Kidney (tissue), 14 donors: ENCODE data around the gene PA2G4. TPM values are rescaled to one million over a fixed set of nuclear protein-coding genes. Genes with fewer than 3 reads are reported as not detected.

Experiments used
- DNase-seq, 5 donors: peaks; one replicate each; pipeline ENCODE4 v3.0.0-alpha.2; 2013 to 2020
- FAIRE-seq: peaks from 2 replicates; lab custom pipeline; 2012; peaks lifted over from hg19 to GRCh38; lab: Jason Lieb, UNC
- H3K27ac ChIP-seq, 2 donors: one replicate each; pipeline ENCODE4 v1.7.0; 2013; ENCODE audit warnings: low read depth in 2 of 2, low read length in 2 of 2, inconsistent platforms in 1 of 2
- H3K27me3 ChIP-seq: one replicate; pipeline ENCODE4 v1.7.1; 2013; ENCODE audit warnings: low read length, inconsistent platforms; ENCODE audit not compliant: control insufficient read depth, insufficient read depth
- H3K36me3 ChIP-seq, 3 donors: one replicate each; pipeline versions ENCODE4 v1.7.0 to v1.7.1; 2013; ENCODE audit warnings: low read length in 3 of 3, control low read depth in 1 of 3, inconsistent platforms in 1 of 3; ENCODE audit not compliant: insufficient read depth in 3 of 3, control insufficient read depth in 2 of 3
- H3K4me1 ChIP-seq, 3 donors: one replicate each; pipeline versions ENCODE4 v1.7.0 to v1.7.1; 2013; ENCODE audit warnings: low read length in 3 of 3, inconsistent platforms in 1 of 3, low read depth in 1 of 3; ENCODE audit not compliant: control insufficient read depth in 2 of 3, insufficient read depth in 2 of 3
- H3K4me3 ChIP-seq, 3 donors: one replicate each; pipeline versions ENCODE4 v1.7.0 to v1.8.1; 2013; ENCODE audit warnings: low read length in 3 of 3, control low read depth in 1 of 3, inconsistent platforms in 1 of 3
- H3K9ac ChIP-seq, 3 donors: one replicate each; pipeline versions ENCODE4 v1.7.0 to v1.7.1; 2013; ENCODE audit warnings: low read length in 3 of 3, control low read depth in 1 of 3, inconsistent platforms in 1 of 3
- H3K9me3 ChIP-seq, 3 donors: one replicate each; pipeline versions ENCODE4 v1.7.0 to v1.7.1; 2013; ENCODE audit warnings: low read length in 3 of 3, control low read depth in 1 of 3, inconsistent platforms in 1 of 3; ENCODE audit not compliant: control insufficient read depth in 2 of 3, insufficient read depth in 1 of 3
- CTCF ChIP-seq: IDR thresholded peaks from 3 replicates; pipeline ENCODE4 v1.5.1; 2012; ENCODE audit warnings: mild to moderate bottlenecking, moderate library complexity, borderline replicate concordance; ENCODE audit not compliant: insufficient read depth; ENCODE audit errors: extremely low read depth
- intact Hi-C: fragments of 100-400 bp; cut with DNase I; formaldehyde crosslinking; loops from one replicate; pipeline ENCODE4 v1.11.1; 2022
- polyA plus RNA-seq: library from polyadenylated mRNA; stranded (reverse); fragments of 350-450 nt; fragmentation: Illumina TruSeq; extraction: RNeasy Lipid Tissue Mini Kit (QIAGEN cat#74804); gene quantifications from one replicate; pipeline ENCODE4 v1.2.3, GENCODE V29; 2014; ENCODE audit warnings: low read depth, low replicate concordance; ENCODE audit not compliant: insufficient read depth
- total RNA-seq: library from RNA; stranded (reverse); fragmentation: NEBNext Ultra II Directional; extraction: Animal tissue kit (Norgen Biotek cat#: 25700); gene quantifications from one replicate; pipeline ENCODE4 v1.2.1, GENCODE V29; 2021
- donor health status: control.
- donor health status: control.
- donor health status: control.
- donor health status: control.
- donor health status: control.
- donor health status: DM: yes; HTN: yes; CAD: no.
- donor health status: Normal renal cell carcinoma (clear cell type).

Gene PA2G4
- total and polyA plus RNA-seq, 2 donors from 2014 or later = 72.4 to 76.8 TPM

GRCh38 chr12:56086608-56087007 lies 17.8 kb upstream of the PA2G4 start:
- DNase-seq (no peak), FAIRE-seq (no peak)
- Histone ChIP-seq H3K36me3 (peaks cover 0 to 36% (median 18%) of the 10 kb centered on the region in 3 donors), H3K27ac (peak overlapping the region in 1 of 2 donors; percentile 28), H3K9ac (no peak overlapping the region), H3K4me3 (no peak overlapping the region), H3K9me3 (no peaks in the 10 kb centered on the region), H3K27me3 (no peaks in the 10 kb centered on the region), H3K4me1 (peaks cover 0 to 10% (median 9%) of the 10 kb centered on the region in 3 donors)
- TF ChIP-seq CTCF = no peak
- intact Hi-C loops = no loop called here

- H3K9ac ChIP-seq = no peak overlapping the region
- peaks cover 0 to 10% (median 9%) of the 10 kb centered on the region in 3 donors for H3K4me1 ChIP-seq
- peaks cover 0 to 36% (median 19%) of the 10 kb centered on the region in 3 donors for H3K36me3 ChIP-seq
- DNase-seq (peak in 1 of 5 donors; percentile 79), FAIRE-seq (no peak)
- TF ChIP-seq CTCF = no peak
- no peaks in the 10 kb centered on the region for H3K9me3 ChIP-seq
- no peaks in the 10 kb centered on the region for H3K27me3 ChIP-seq
- intact Hi-C loops = no loop called here
- no peak overlapping the region for H3K4me3 ChIP-seq
- peak overlapping the region; percentile 23 to 62 for H3K27ac ChIP-seq
Measured at GRCh38 chr12:56087220-56087619, 17.1 kb upstream of the PA2G4 start.

- Histone ChIP-seq H3K9me3 (no peaks in the 10 kb centered on the region), H3K27ac (no peak overlapping the region), H3K9ac (no peak overlapping the region), H3K36me3 (peaks cover 0 to 69% (median 42%) of the 10 kb centered on the region in 3 donors), H3K27me3 (no peaks in the 10 kb centered on the region), H3K4me3 (no peak overlapping the region), H3K4me1 (no peaks in the 10 kb centered on the region)
- TF ChIP-seq CTCF = no peak
- intact Hi-C loops = no loop called here
- DNase-seq = no peak
- FAIRE-seq = no peak
Measured at GRCh38 chr12:56097738-56098137, 6.6 kb upstream of the PA2G4 start.

GRCh38 chr12:56098592-56098991 lies 5.8 kb upstream of the PA2G4 start:
- H3K27me3 ChIP-seq = no peaks in the 10 kb centered on the region
- no peak overlapping the region for H3K4me3 ChIP-seq
- H3K27ac ChIP-seq = no peak overlapping the region
- FAIRE-seq (no peak), DNase-seq (no peak)
- H3K9ac ChIP-seq = no peak overlapping the region
- H3K36me3 ChIP-seq = peaks cover 0 to 60% (median 39%) of the 10 kb centered on the region in 3 donors
- no peak for TF ChIP-seq CTCF
- H3K4me1 ChIP-seq = no peaks in the 10 kb centered on the region
- no peaks in the 10 kb centered on the region for H3K9me3 ChIP-seq
- intact Hi-C loops = no loop called here
